H1 (cell line): ENCODE results near the gene EPB41L2. TPM values are rescaled to one million over a fixed set of nuclear protein-coding genes. Genes with fewer than 3 reads are reported as not detected.
A peak's percentile ranks its signal among the peaks of the same experiment; 100 is the strongest.

Source experiments
- CTCF ChIA-PET: fragments of 300-600 bp; sonication (Branson Sonifier 250); formaldehyde crosslinking; loops from one replicate; lab custom pipeline; 2021; ENCODE audit not compliant: partially characterized antibody; lab: Charles Lee
- POLR2A ChIA-PET: fragments of 300-600 bp; sonication (Branson Sonifier 250); formaldehyde crosslinking; loops from one replicate; lab custom pipeline; 2021; ENCODE audit warnings: inconsistent platforms; ENCODE audit not compliant: partially characterized antibody; lab: Charles Lee
- DNase-seq, 2 experiments: peaks; one replicate each; pipeline versions ENCODE4 v3.0.0 to v3.0.0-alpha.2; 2010 to 2022; ENCODE audit warnings: low spot score in 2 of 2, low read depth in 1 of 2, mixed read lengths in 1 of 2
- FAIRE-seq: peaks from 2 replicates; lab custom pipeline; 2011; peaks lifted over from hg19 to GRCh38; lab: Jason Lieb, UNC
- H2AFZ ChIP-seq: 2 replicates; pipeline ENCODE4 v1.8.1; 2012; ENCODE audit warnings: low read length, inconsistent platforms
- H2AK5ac ChIP-seq: 2 replicates; pipeline ENCODE4 v1.6.1; 2013; ENCODE audit warnings: low read depth, low read length
- H2BK120ac ChIP-seq: replicated peaks from 2 replicates; pipeline ENCODE3; 2013; ENCODE audit warnings: low read depth, low read length, inconsistent platforms
- H2BK12ac ChIP-seq: 2 replicates; pipeline ENCODE4 v1.6.1; 2013; ENCODE audit warnings: low read depth, low read length
- H2BK15ac ChIP-seq: 2 replicates; pipeline ENCODE4 v1.6.1; 2013; ENCODE audit warnings: low read length
- H2BK20ac ChIP-seq: 2 replicates; pipeline ENCODE4 v1.6.1; 2013; ENCODE audit warnings: low read length
- H2BK5ac ChIP-seq: 2 replicates; pipeline ENCODE4 v1.6.1; 2013; ENCODE audit warnings: low read depth, low read length
- H3K14ac ChIP-seq: 2 replicates; pipeline ENCODE4 v1.6.1; 2013; ENCODE audit warnings: inconsistent platforms; ENCODE audit not compliant: insufficient read length
- H3K18ac ChIP-seq: 2 replicates; pipeline ENCODE4 v1.6.1; 2013; ENCODE audit warnings: low read length; ENCODE audit errors: extremely low read depth
- H3K23ac ChIP-seq: 2 replicates; pipeline ENCODE4 v1.6.1; 2013; ENCODE audit warnings: inconsistent platforms; ENCODE audit not compliant: insufficient read length
- H3K23me2 ChIP-seq: 2 replicates; pipeline ENCODE4 v1.6.1; 2013; ENCODE audit warnings: low read depth, low read length
- H3K27ac ChIP-seq: 2 replicates; pipeline ENCODE4 v1.6.1; 2011; ENCODE audit warnings: low read depth, low read length, inconsistent platforms
- H3K27me3 ChIP-seq, 4 experiments: replicated peaks in 1 of 4; 1 replicate in 1 of 4; 2 replicates in 3 of 4; pipeline versions ENCODE4 v1.6.1 to v1.8.1; 2011 to 2013; ENCODE audit warnings: low read length in 3 of 4, mild to moderate bottlenecking in 3 of 4, inconsistent platforms in 2 of 4, mixed read lengths in 2 of 4, moderate library complexity in 1 of 4; ENCODE audit not compliant: control insufficient read depth in 3 of 4, insufficient read depth in 3 of 4; ENCODE audit errors: extremely low read depth in 1 of 4
- H3K36me3 ChIP-seq, 4 experiments: 2 replicates each; pipeline versions ENCODE4 v1.6.1 to v1.8.1; 2011 to 2013; ENCODE audit warnings: mild to moderate bottlenecking in 4 of 4, low read length in 3 of 4, moderate library complexity in 2 of 4, control low read depth in 1 of 4, inconsistent platforms in 1 of 4; ENCODE audit not compliant: insufficient read depth in 4 of 4, control insufficient read depth in 2 of 4
- H3K4ac ChIP-seq: replicated peaks from 2 replicates; pipeline ENCODE3; 2013; ENCODE audit warnings: low read length, low read depth, mixed read lengths, inconsistent platforms; ENCODE audit not compliant: insufficient read length
- H3K4me1 ChIP-seq, 4 experiments: replicated peaks in 1 of 4; 1 replicate in 1 of 4; 2 replicates in 3 of 4; pipeline versions ENCODE4 v1.6.1 to v1.8.1; 2011 to 2013; ENCODE audit warnings: low read length in 3 of 4, inconsistent platforms in 2 of 4, mixed read lengths in 1 of 4; ENCODE audit not compliant: insufficient read depth in 4 of 4, control insufficient read depth in 3 of 4
- H3K4me2 ChIP-seq, 2 experiments: 2 replicates each; pipeline versions ENCODE4 v1.6.1 to v1.8.1; 2011 to 2013; ENCODE audit warnings: low read depth in 2 of 2, low read length in 2 of 2, control low read depth in 1 of 2, inconsistent platforms in 1 of 2, mild to moderate bottlenecking in 1 of 2; ENCODE audit not compliant: insufficient read depth in 1 of 2
- H3K4me3 ChIP-seq, 4 experiments: fragments of 200-600, 300-600 bp in 1 of 4; sonication (generic), shearing (Covaris generic), sonication (Bioruptor Twin) in 1 of 4; 2 replicates each; pipeline versions ENCODE4 v1.5.1 to v1.8.1; 2011 to 2016; ENCODE audit warnings: low read length in 4 of 4, low read depth in 3 of 4, control low read depth in 2 of 4, inconsistent platforms in 2 of 4, mild to moderate bottlenecking in 2 of 4, mixed read lengths in 1 of 4, moderate library complexity in 1 of 4; ENCODE audit not compliant: insufficient read depth in 2 of 4; ENCODE audit errors: extremely low read depth in 1 of 4
- H3K56ac ChIP-seq: replicated peaks from 2 replicates; pipeline ENCODE3; 2013; ENCODE audit warnings: low read depth, mild to moderate bottlenecking, mixed read lengths, low read length, inconsistent platforms; ENCODE audit not compliant: insufficient read length
- H3K79me1 ChIP-seq: 2 replicates; pipeline ENCODE4 v1.6.1; 2013; ENCODE audit warnings: low read depth, low read length, control low read depth
- H3K79me2 ChIP-seq, 2 experiments: 2 replicates each; pipeline versions ENCODE4 v1.6.1 to v1.8.1; 2012 to 2013; ENCODE audit warnings: low read length in 2 of 2, mild to moderate bottlenecking in 2 of 2, inconsistent platforms in 1 of 2; ENCODE audit not compliant: insufficient read depth in 2 of 2, control insufficient read depth in 1 of 2
- H3K9ac ChIP-seq, 4 experiments: replicated peaks in 1 of 4; 1 replicate in 1 of 4; 2 replicates in 3 of 4; pipeline versions ENCODE4 v1.6.1 to v1.8.1; 2011 to 2013; ENCODE audit warnings: low read depth in 3 of 4, low read length in 3 of 4, control low read depth in 2 of 4, mild to moderate bottlenecking in 2 of 4, moderate library complexity in 2 of 4, inconsistent platforms in 1 of 4; ENCODE audit errors: extremely low read depth in 1 of 4
- H3K9me3 ChIP-seq, 2 experiments: 2 replicates each; pipeline versions ENCODE4 v1.6.1 to v1.8.1; 2012 to 2013; ENCODE audit warnings: mild to moderate bottlenecking in 2 of 2, moderate library complexity in 2 of 2, control low read depth in 1 of 2, inconsistent platforms in 1 of 2, low read depth in 1 of 2, low read length in 1 of 2, mixed read lengths in 1 of 2; ENCODE audit not compliant: insufficient read depth in 2 of 2
- H4K20me1 ChIP-seq, 2 experiments: replicated peaks in 1 of 2; 2 replicates each; pipeline versions ENCODE3 to v1.8.1; 2011 to 2013; ENCODE audit warnings: inconsistent platforms in 2 of 2, low read length in 2 of 2, mild to moderate bottlenecking in 1 of 2; ENCODE audit not compliant: insufficient read depth in 2 of 2, control insufficient read depth in 1 of 2
- H4K5ac ChIP-seq: 2 replicates; pipeline ENCODE4 v1.6.1; 2013; ENCODE audit warnings: low read length, low read depth, mixed read lengths, inconsistent platforms; ENCODE audit not compliant: insufficient read length
- H4K8ac ChIP-seq: 2 replicates; pipeline ENCODE4 v1.8.0; 2013; ENCODE audit warnings: mild to moderate bottlenecking, moderate library complexity, low read length, inconsistent platforms; ENCODE audit not compliant: insufficient read depth; ENCODE audit errors: extremely low read depth
- H4K91ac ChIP-seq: replicated peaks from 2 replicates; pipeline ENCODE3; 2013; ENCODE audit warnings: low read length, mixed read lengths, inconsistent platforms; ENCODE audit not compliant: insufficient read length
- HDAC6 ChIP-seq: IDR thresholded peaks from one replicate; pipeline ENCODE4 v1.7.1; 2012; ENCODE audit warnings: low read depth, mild to moderate bottlenecking, inconsistent platforms, low read length, moderate library complexity
- MAFK ChIP-seq: IDR thresholded peaks from 2 replicates; pipeline ENCODE4 v1.6.1; 2012; ENCODE audit warnings: low read depth, mild to moderate bottlenecking, improper control_type of control experiment, low read length
- WGBS, 2 experiments: shearing (Covaris generic) in 1 of 2; methylation state at CpG; one replicate each; pipeline versions ENCODE4 v1.1.6 to v1.1.7; 2013 to 2015; ENCODE audit warnings: low lambda C conversion rate in 2 of 2, mixed read lengths in 2 of 2, inconsistent platforms in 1 of 2, low coverage in 1 of 2, missing lambda C conversion rate in 1 of 2; ENCODE audit not compliant: insufficient replicate concordance in 2 of 2, insufficient coverage in 1 of 2, insufficient read length in 1 of 2; ENCODE audit errors: extremely low coverage in 1 of 2, missing lambda C conversion rate in 1 of 2; 5-methylcytosine and 5-hydroxymethylcytosine counted together
- polyA plus RNA-seq, 7 experiments: library from polyadenylated mRNA; depleted of rRNA in 3 of 7; stranded (reverse) in 5 of 7; unstranded in 2 of 7; fragments of >200 nt in 5 of 7; fragments of 200-250 nt in 2 of 7; gene quantifications; 1 replicate in 5 of 7; 2 replicates in 1 of 7; 4 replicates in 1 of 7; pipeline versions ENCODE4 v1.2.1 to v1.2.3, GENCODE V29; 2011 to 2013; ENCODE audit warnings: missing spikeins in 2 of 7, mixed read lengths in 2 of 7
- total RNA-seq: library from RNA; stranded (reverse); fragmentation: NEBNext Ultra II Directional; extraction: Animal tissue kit (Norgen Biotek cat#: 25700); gene quantifications from 2 replicates; pipeline ENCODE4 v1.2.1, GENCODE V29; 2021

The EPB41L2 gene
- total and polyA plus RNA-seq, 2 of the 8 experiments (the other 6 are each of a cell fraction or from before 2014, with no cell fraction given) = 22.5 to 123 TPM

DNA sequence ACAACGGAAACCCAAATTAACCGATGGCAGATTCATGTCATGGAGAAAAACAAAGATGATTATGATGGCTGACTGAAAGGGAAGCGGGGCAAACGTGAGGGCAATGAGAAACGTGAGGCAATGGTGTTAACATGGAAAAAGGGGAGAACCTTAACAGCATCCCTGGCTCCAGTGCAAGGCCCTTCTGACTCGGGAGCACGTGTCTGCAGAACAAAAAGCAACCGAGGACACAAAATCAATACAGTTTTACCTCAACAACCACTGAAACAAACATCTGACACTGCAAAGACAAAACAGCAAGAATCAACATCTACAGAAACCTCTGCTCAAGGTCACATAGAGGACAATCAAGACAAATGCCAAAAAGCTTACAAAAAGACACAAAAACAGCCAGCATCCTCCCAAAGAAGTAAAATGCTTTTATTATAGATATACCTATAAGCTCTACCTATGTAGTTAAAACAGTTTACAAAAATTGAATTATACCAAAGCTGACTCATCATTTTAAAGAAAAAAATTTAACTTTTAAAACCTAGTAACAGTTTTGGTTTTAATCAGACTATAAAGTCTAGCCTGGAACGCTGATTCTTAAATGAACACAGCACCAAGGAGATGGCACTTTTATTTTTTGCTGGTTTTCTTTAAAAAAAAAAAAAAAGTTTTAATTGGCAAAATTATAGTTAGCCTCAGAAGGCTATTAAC, 192.7 kb downstream of the EPB41L2 start:
- FAIRE-seq (no peak), DNase-seq (no peak)
- Histone ChIP-seq H2BK12ac (no peak overlapping the region), H3K9me3 (no peaks in the 10 kb centered on the region), H3K36me3 (peaks cover 0 to 3% (median 0%) of the 10 kb centered on the region in 4 experiments; a peak in 1 of 8 replicates), H2BK5ac (no peak overlapping the region), H2AFZ (no peak overlapping the region), H3K27me3 (no peaks in the 10 kb centered on the region), H3K23me2 (no peaks in the 10 kb centered on the region), H3K23ac (no peak overlapping the region), H4K20me1 (no peaks in the 10 kb centered on the region), H3K18ac (no peak overlapping the region), H2BK15ac (no peak overlapping the region), H4K8ac (no peak overlapping the region), H3K4ac (no peak overlapping the region), H3K56ac (no peak overlapping the region), H2BK20ac (0 out of 2 replicates have a peak overlapping the region, but pooled peaks have one; percentile 24), H4K91ac (no peak overlapping the region), H3K4me3 (no peak overlapping the region), H3K27ac (no peak overlapping the region), H3K79me1 (no peaks in the 10 kb centered on the region), H3K79me2 (no peaks in the 10 kb centered on the region), H4K5ac (no peak overlapping the region), H3K14ac (no peak overlapping the region), H2AK5ac (no peak overlapping the region; the same call in 1 of the 2 replicates), H3K4me1 (no peaks in the 10 kb centered on the region; a peak in 1 of 7 replicates), H3K9ac (no peak overlapping the region), H3K4me2 (no peak overlapping the region), H2BK120ac (no peak overlapping the region)
- ChIA-PET CTCF (interaction anchor here (0.6 to 3.5 kb wide), 11 partner anchors 10 to 762 kb away, joined by 3 to 25 read pairs (median 5); no protein-coding TSS in a partner anchor), POLR2A (interaction anchor here (0.6 kb wide), 1 partner anchor 1870 kb away, joined by 3 read pairs; no protein-coding TSS in a partner anchor)
- no peak for TF ChIP-seq HDAC6
- TF ChIP-seq MAFK = peak; percentile 49; the same call in 1 of the 2 replicates
- 92% methylated on average over 9 of the region's 9 CpGs; no CpG with 5 or more reads in 1 of the 2 experiments for WGBS, 2 experiments
